ENCODE results near the gene R3HDM2.
"Not testable (repeated sequence)": the region's sequence is repeated elsewhere in the genome, so short reads cannot be mapped to it uniquely, and the experiment has no call there.

R3HDM2 gene

GRCh38 chr12:57415088-57415487 lies 15.8 kb downstream of the R3HDM2 start:
- Histone ChIP-seq H3K9me3 (ENCODE audit: insufficient read depth, low read length, severe bottlenecking) (no peaks in the 10 kb centered on the region), H3K9ac (ENCODE audit: low read depth, low read length) (no peak overlapping the region), H3K27me3 (ENCODE audit: insufficient read depth, low read length, poor library complexity) (no peaks in the 10 kb centered on the region), H3K4me3 (ENCODE audit: low read depth in 1 of 2, low read length in 2 of 2) (no peak overlapping the region), H3K36me3 (ENCODE audit: insufficient read depth, low read length) (0 out of 2 replicates have a peak, but pooled peaks cover 3% of the 10 kb centered on the region), H3K27ac (ENCODE audit: low read length) (no peak overlapping the region), H3K4me2 (ENCODE audit: insufficient read depth, low read length) (no peak overlapping the region), H4K20me1 (ENCODE audit: insufficient read depth, low read length) (peaks cover 4% of the 10 kb centered on the region; the same call in 1 of the 2 replicates), H3K4me1 (ENCODE audit: insufficient read depth, low read length) (no peaks in the 10 kb centered on the region), H2AFZ (ENCODE audit: low read depth, low read length) (no peak overlapping the region), H3K79me2 (ENCODE audit: insufficient read depth, low read length) (peaks cover 68% of the 10 kb centered on the region)
- ATAC-seq (ENCODE audit: insufficient read depth, low read depth) (no peak), DNase-seq (no peak)
- no peak for TF ChIP-seq EZH2 (IDR thresholded peaks at IDR 0.05; ENCODE audit: borderline replicate concordance, low read depth, low read length, severe bottlenecking)
- TF ChIP-seq, protein P1, sequence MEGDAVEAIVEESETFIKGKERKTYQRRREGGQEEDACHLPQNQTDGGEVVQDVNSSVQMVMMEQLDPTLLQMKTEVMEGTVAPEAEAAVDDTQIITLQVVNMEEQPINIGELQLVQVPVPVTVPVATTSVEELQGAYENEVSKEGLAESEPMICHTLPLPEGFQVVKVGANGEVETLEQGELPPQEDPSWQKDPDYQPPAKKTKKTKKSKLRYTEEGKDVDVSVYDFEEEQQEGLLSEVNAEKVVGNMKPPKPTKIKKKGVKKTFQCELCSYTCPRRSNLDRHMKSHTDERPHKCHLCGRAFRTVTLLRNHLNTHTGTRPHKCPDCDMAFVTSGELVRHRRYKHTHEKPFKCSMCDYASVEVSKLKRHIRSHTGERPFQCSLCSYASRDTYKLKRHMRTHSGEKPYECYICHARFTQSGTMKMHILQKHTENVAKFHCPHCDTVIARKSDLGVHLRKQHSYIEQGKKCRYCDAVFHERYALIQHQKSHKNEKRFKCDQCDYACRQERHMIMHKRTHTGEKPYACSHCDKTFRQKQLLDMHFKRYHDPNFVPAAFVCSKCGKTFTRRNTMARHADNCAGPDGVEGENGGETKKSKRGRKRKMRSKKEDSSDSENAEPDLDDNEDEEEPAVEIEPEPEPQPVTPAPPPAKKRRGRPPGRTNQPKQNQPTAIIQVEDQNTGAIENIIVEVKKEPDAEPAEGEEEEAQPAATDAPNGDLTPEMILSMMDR (IDR thresholded peaks at IDR 0.05; ENCODE audit: borderline replicate concordance, extremely low read depth, low read length, poor library complexity, severe bottlenecking): no peak

DNA sequence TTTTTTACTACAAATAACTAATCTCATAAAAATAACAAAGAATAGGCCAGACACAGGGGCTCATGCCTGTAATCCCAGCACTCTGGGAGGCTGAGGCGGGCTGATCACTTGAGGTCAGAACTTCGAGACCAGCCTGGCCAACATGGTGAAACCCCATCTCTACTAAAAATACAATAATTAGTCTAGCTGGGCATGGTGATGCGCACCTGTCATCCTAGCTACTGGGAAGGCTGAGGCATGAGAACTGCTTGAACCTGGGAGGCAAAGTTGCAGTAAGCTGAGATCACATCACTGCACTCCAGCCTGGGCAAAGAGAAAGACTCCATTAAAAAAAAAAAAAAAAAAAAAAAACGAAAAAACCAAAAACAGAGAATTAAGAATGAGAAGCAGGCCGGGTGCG lies 16.7 kb downstream of the R3HDM2 start:
- not testable (repeated sequence) for H3K4me2 ChIP-seq (ENCODE audit: insufficient read depth, low read length); H2AFZ ChIP-seq (ENCODE audit: low read depth, low read length); H4K20me1 ChIP-seq (ENCODE audit: insufficient read depth, low read length); ATAC-seq (ENCODE audit: insufficient read depth, low read depth); H3K4me3 ChIP-seq (ENCODE audit: low read depth in 1 of 2, low read length in 2 of 2); H3K27me3 ChIP-seq (ENCODE audit: insufficient read depth, low read length, poor library complexity); H3K27ac ChIP-seq (ENCODE audit: low read length); H3K9ac ChIP-seq (ENCODE audit: low read depth, low read length); DNase-seq; H3K4me1 ChIP-seq (ENCODE audit: insufficient read depth, low read length); H3K9me3 ChIP-seq (ENCODE audit: insufficient read depth, low read length, severe bottlenecking); H3K36me3 ChIP-seq (ENCODE audit: insufficient read depth, low read length)
- H3K79me2 ChIP-seq (ENCODE audit: insufficient read depth, low read length): peaks cover 66% of the 10 kb centered on the region

GRCh38 chr12:57410534-57410933 lies 20.3 kb downstream of the R3HDM2 start:
- Histone ChIP-seq H3K4me3 (ENCODE audit: low read depth in 1 of 2, low read length in 2 of 2) (no peak overlapping the region), H3K4me1 (ENCODE audit: insufficient read depth, low read length) (no peaks in the 10 kb centered on the region), H2AFZ (ENCODE audit: low read depth, low read length) (no peak overlapping the region), H3K27me3 (ENCODE audit: insufficient read depth, low read length, poor library complexity) (no peaks in the 10 kb centered on the region), H3K27ac (ENCODE audit: low read length) (no peak overlapping the region), H3K4me2 (ENCODE audit: insufficient read depth, low read length) (no peak overlapping the region), H3K36me3 (ENCODE audit: insufficient read depth, low read length) (0 out of 2 replicates have a peak, but pooled peaks cover 3% of the 10 kb centered on the region), H4K20me1 (ENCODE audit: insufficient read depth, low read length) (no peaks in the 10 kb centered on the region; the same call in 1 of the 2 replicates), H3K9ac (ENCODE audit: low read depth, low read length) (no peak overlapping the region), H3K79me2 (ENCODE audit: insufficient read depth, low read length) (peaks cover 62% of the 10 kb centered on the region), H3K9me3 (ENCODE audit: insufficient read depth, low read length, severe bottlenecking) (no peaks in the 10 kb centered on the region)
- ATAC-seq (ENCODE audit: insufficient read depth, low read depth) (no peak), DNase-seq (no peak)
- TF ChIP-seq, protein P1 (IDR thresholded peaks at IDR 0.05; ENCODE audit: borderline replicate concordance, extremely low read depth, low read length, poor library complexity, severe bottlenecking): no peak
- TF ChIP-seq EZH2 (IDR thresholded peaks at IDR 0.05; ENCODE audit: borderline replicate concordance, low read depth, low read length, severe bottlenecking): no peak

DNA sequence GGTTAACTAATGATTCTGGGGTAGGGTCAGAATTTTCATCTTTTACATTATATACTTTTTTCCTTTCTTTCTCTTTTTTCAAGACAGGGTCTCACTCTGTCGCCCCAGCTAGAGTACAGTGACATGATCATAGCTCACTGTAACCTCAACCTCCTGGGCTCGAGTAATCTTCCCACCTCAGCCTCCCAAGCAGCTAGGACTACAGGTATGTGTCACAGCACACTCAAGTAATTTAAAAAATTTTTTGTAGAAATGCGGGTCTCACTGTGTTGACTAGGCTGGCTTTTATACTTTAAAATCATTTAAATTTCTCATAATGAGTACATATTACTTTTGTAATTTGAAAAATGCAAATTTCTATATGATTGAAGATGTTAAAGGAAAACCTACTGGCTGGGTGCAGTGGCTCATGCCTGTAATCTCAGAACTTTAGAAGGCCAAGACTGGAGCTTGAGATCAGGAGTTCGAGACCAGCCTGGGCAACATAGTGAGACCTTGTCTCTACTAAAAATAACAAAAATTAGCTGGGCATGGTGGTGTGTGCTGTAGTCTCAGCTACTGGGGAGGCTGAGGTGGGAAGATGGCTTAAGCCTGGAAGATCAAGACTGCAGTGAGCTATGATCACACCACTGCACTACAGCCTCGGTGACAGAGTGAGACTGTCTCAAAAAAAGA lies 25.7 kb downstream of the R3HDM2 start:
- Histone ChIP-seq H3K4me1 (ENCODE audit: insufficient read depth, low read length) (no peaks in the 10 kb centered on the region), H3K27me3 (ENCODE audit: insufficient read depth, low read length, poor library complexity) (no peaks in the 10 kb centered on the region), H3K9me3 (ENCODE audit: insufficient read depth, low read length, severe bottlenecking) (no peaks in the 10 kb centered on the region), H4K20me1 (ENCODE audit: insufficient read depth, low read length) (no peaks in the 10 kb centered on the region), H3K79me2 (ENCODE audit: insufficient read depth, low read length) (peaks cover 58% of the 10 kb centered on the region), H3K4me3 (ENCODE audit: low read depth in 1 of 2, low read length in 2 of 2) (no peak overlapping the region), H3K27ac (ENCODE audit: low read length) (no peak overlapping the region), H3K36me3 (ENCODE audit: insufficient read depth, low read length) (no peaks in the 10 kb centered on the region), H3K9ac (ENCODE audit: low read depth, low read length) (no peak overlapping the region), H2AFZ (ENCODE audit: low read depth, low read length) (no peak overlapping the region), H3K4me2 (ENCODE audit: insufficient read depth, low read length) (no peak overlapping the region)
- no peak for TF ChIP-seq EZH2 (IDR thresholded peaks at IDR 0.05; ENCODE audit: borderline replicate concordance, low read depth, low read length, severe bottlenecking)
- TF ChIP-seq, protein P1 (IDR thresholded peaks at IDR 0.05; ENCODE audit: borderline replicate concordance, extremely low read depth, low read length, poor library complexity, severe bottlenecking): no peak
- DNase-seq: no peak
- no peak for ATAC-seq (ENCODE audit: insufficient read depth, low read depth)

DNA sequence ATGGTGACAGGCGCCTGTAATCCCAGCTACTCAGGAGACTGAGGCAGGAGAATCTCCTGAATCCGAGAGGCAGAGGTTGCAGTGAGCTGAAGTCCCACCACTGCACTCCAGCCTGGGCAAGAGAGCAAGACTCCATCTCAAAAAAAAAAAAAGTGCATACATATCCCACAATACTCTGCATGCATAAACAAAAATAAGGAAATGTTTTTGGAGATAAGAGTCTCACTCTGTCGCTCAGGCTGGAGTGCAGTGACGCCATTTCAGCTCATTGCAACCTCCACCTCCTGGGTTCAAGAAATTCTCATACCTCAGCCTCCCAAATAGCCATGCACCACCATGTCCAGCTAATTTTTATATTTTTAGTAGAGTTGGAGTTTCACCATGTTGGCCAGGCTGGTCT lies 28.7 kb downstream of the R3HDM2 start:
- DNase-seq; H3K36me3 ChIP-seq (ENCODE audit: insufficient read depth, low read length); ATAC-seq (ENCODE audit: insufficient read depth, low read depth); H3K4me1 ChIP-seq (ENCODE audit: insufficient read depth, low read length); H3K4me3 ChIP-seq (ENCODE audit: low read depth in 1 of 2, low read length in 2 of 2); H3K4me2 ChIP-seq (ENCODE audit: insufficient read depth, low read length); H3K9me3 ChIP-seq (ENCODE audit: insufficient read depth, low read length, severe bottlenecking); H3K27me3 ChIP-seq (ENCODE audit: insufficient read depth, low read length, poor library complexity); H4K20me1 ChIP-seq (ENCODE audit: insufficient read depth, low read length); H3K9ac ChIP-seq (ENCODE audit: low read depth, low read length); H3K27ac ChIP-seq (ENCODE audit: low read length); H2AFZ ChIP-seq (ENCODE audit: low read depth, low read length): not testable (repeated sequence)
- H3K79me2 ChIP-seq (ENCODE audit: insufficient read depth, low read length): peaks cover 37% of the 10 kb centered on the region
